HG02588 (cell line): ENCODE measurements around the gene TMEM163.
"Not testable (repeated sequence)": the region's sequence is repeated elsewhere in the genome, so short reads cannot be mapped to it uniquely, and the experiment has no call there.

ENCODE experiments used
- ATAC-seq: cut with Tn5 transposase; IDR thresholded peaks from one replicate; pipeline ENCODE4 v1.9.1; 2021; ENCODE audit warnings: mild to moderate bottlenecking, moderate library complexity; ENCODE audit not compliant: unreplicated experiment

Gene TMEM163

GRCh38 chr2:134718817-134719814 is at the start of gene TMEM163:
Gene TMEM163 (minus strand): TSS chr2:134719000.
- no peak for ATAC-seq

GRCh38 chr2:134766583-134766982 is 47.8 kb upstream of the TMEM163 start:
- ATAC-seq = no peak

- ATAC-seq = no peak
Measured at GRCh38 chr2:134765987-134766386, 47.2 kb upstream of the TMEM163 start.

GRCh38 chr2:134764164-134764563 is 45.4 kb upstream of the TMEM163 start:
- ATAC-seq = no peak

- ATAC-seq = no peak
Measured at GRCh38 chr2:134763164-134763710, 44.4 kb upstream of the TMEM163 start.

GRCh38 chr2:134762508-134762907 is 43.7 kb upstream of the TMEM163 start:
- ATAC-seq = no peak

- no peak for ATAC-seq
Measured at GRCh38 chr2:134760385-134760784, 41.6 kb upstream of the TMEM163 start.

GRCh38 chr2:134758633-134759032 is 39.8 kb upstream of the TMEM163 start:
- peak; percentile 95 for ATAC-seq

- not testable (repeated sequence) for ATAC-seq
Measured at GRCh38 chr2:134751981-134752380, 33.2 kb upstream of the TMEM163 start.

- ATAC-seq = no peak
Measured at GRCh38 chr2:134745546-134745945, 26.7 kb upstream of the TMEM163 start.

GRCh38 chr2:134745023-134745422 is 26.2 kb upstream of the TMEM163 start:
- no peak for ATAC-seq

- peak; percentile 94 for ATAC-seq
Measured at GRCh38 chr2:134739879-134740301, 21.1 kb upstream of the TMEM163 start.

- ATAC-seq = no peak
Measured at GRCh38 chr2:134739236-134739878, 20.6 kb upstream of the TMEM163 start.

- ATAC-seq = no peak
Measured at GRCh38 chr2:134738141-134738870, 19.5 kb upstream of the TMEM163 start.

GRCh38 chr2:134737671-134738070 is 18.9 kb upstream of the TMEM163 start:
- ATAC-seq = no peak

- no peak for ATAC-seq
Measured at GRCh38 chr2:134736167-134736880, 17.5 kb upstream of the TMEM163 start.

- ATAC-seq = no peak
Measured at GRCh38 chr2:134728163-134728562, 9.4 kb upstream of the TMEM163 start.

GRCh38 chr2:134727385-134727784 is 8.6 kb upstream of the TMEM163 start:
- no peak for ATAC-seq

- no peak for ATAC-seq
Measured at GRCh38 chr2:134726645-134727044, 7.8 kb upstream of the TMEM163 start.

- no peak for ATAC-seq
Measured at GRCh38 chr2:134725876-134726275, 7.1 kb upstream of the TMEM163 start.
